Activated naive CD4-positive, alpha-beta T cell treated with anti-CD3 and anti-CD28 coated beads for 36 hours (primary cell): ENCODE data around the gene RASSF8. TPM values are rescaled to one million over a fixed set of nuclear protein-coding genes. Genes with fewer than 3 reads are reported as not detected.

Source experiments
- CTCF ChIA-PET: fragments of 350-600 bp; sonication (Branson Sonifier 250); formaldehyde crosslinking; loops from one replicate; lab custom pipeline; 2021; ENCODE audit warnings: antibody characterized with exemption; lab: Charles Lee
- DNase-seq: peaks from one replicate; pipeline ENCODE4 v3.0.0-alpha.2; 2020
- H3K27ac Mint-ChIP-seq: one replicate; pipeline ENCODE4 v1.8.0; 2021; ENCODE audit warnings: mild to moderate bottlenecking, mixed read lengths
- H3K27me3 Mint-ChIP-seq: one replicate; pipeline ENCODE4 v1.8.0; 2021; ENCODE audit warnings: low read depth, mixed read lengths
- H3K36me3 Mint-ChIP-seq: one replicate; pipeline ENCODE4 v1.8.0; 2021; ENCODE audit warnings: low read depth, mixed read lengths
- H3K4me1 Mint-ChIP-seq: one replicate; pipeline ENCODE4 v1.8.0; 2021; ENCODE audit warnings: low read depth, mixed read lengths
- H3K4me3 Mint-ChIP-seq: one replicate; pipeline ENCODE4 v1.8.0; 2021; ENCODE audit warnings: mild to moderate bottlenecking, moderate library complexity, mixed read lengths
- H3K9me3 Mint-ChIP-seq: one replicate; pipeline ENCODE4 v1.8.0; 2021; ENCODE audit warnings: mixed read lengths
- intact Hi-C: fragments of 100-400 bp; cut with micrococcal nuclease; formaldehyde crosslinking; loops from one replicate; pipeline ENCODE4 v1.15.1; 2023
- total RNA-seq, 2 experiments: library from RNA; stranded (reverse); gene quantifications; one replicate each; pipeline ENCODE4 v1.2.3, GENCODE V29; 2021

The RASSF8 gene
- total RNA-seq, 2 experiments from 2014 or later = 0.32 to 0.81 TPM

DNA sequence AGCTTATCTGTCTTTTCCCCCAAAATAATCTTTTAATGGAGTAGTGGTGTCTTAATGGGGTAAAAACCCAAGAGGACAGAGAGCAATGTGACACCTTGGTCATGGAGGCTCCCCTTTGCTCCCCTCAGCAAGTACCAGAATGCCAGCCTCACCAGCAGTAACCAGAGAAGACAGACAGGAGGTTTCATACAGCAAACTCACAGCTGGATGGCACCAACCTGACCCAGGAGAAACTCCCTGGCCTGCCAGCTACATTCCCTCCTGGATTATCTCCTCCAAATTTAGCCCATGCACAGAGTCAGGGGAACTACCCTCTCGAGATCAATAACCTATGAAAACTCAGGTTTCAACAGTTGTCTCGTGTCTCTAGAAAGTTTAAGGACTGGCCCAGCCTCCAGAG is 150.4 kb downstream of the RASSF8 start:
- DNase-seq = no peak
- Mint-ChIP-seq H3K4me1 (peaks cover 4% of the 10 kb centered on the region), H3K4me3 (no peak overlapping the region), H3K27ac (no peak overlapping the region), H3K9me3 (no peaks in the 10 kb centered on the region), H3K36me3 (no peaks in the 10 kb centered on the region), H3K27me3 (peaks cover 14% of the 10 kb centered on the region)
- CTCF ChIA-PET = interaction anchor here (0.8 kb wide), 1 partner anchor 11 kb away, joined by 3 read pairs; no protein-coding TSS in a partner anchor
- intact Hi-C loops = no loop called here

DNA sequence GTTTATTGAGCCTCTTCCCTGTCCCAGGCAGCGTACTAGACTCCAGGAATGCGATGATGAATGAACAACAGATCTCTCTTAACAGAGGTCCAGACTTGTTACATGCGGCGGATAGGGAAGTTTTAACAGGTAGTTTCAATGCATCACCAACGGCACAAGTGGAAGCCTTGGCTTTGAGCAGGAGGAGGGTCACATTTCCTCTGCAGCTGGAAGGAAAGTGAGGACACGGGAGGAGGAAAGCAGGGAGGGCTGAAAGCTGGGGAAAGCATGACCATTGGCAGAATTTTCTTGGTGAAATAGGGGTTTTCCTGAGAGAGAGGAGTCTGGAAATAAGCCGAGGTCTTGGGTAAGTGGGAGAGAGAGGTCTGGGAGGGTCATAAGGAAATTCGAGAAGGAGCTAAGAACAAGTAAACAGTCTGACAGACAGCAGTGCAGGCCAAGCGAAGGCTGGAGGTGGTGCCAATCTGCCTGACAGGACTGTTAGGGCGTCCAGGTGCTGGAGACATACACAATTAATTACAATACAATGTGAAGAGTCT is 150.9 kb downstream of the RASSF8 start:
- H3K9me3 Mint-ChIP-seq = no peaks in the 10 kb centered on the region
- H3K27me3 Mint-ChIP-seq = peaks cover 14% of the 10 kb centered on the region
- intact Hi-C loops = no loop called here
- CTCF ChIA-PET = no interaction called here
- H3K36me3 Mint-ChIP-seq = no peaks in the 10 kb centered on the region
- H3K4me1 Mint-ChIP-seq = peaks cover 4% of the 10 kb centered on the region
- no peak overlapping the region for H3K27ac Mint-ChIP-seq
- H3K4me3 Mint-ChIP-seq = no peak overlapping the region
- no peak for DNase-seq

DNA sequence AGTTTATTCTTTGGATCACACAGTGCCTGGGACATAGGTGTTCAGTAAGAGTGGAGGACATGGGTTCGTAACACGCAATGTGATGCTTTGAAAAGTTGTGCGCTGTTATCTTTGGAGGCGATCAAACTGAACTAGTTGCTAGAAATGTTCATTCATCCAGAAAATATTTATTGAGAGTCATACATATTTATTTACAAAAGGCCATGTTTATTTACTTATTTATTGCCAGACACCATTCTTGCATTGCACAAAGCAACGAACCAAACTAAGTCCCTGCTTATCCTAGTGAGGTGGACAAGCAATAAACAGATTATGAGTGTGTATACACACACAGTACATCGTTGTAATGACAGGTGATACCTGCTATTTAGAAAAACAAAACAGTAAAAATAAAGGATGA is 153.8 kb downstream of the RASSF8 start:
- CTCF ChIA-PET = interaction anchor here (1.1 kb wide), 1 partner anchor 15 kb away, joined by 3 read pairs; no protein-coding TSS in a partner anchor

DNA sequence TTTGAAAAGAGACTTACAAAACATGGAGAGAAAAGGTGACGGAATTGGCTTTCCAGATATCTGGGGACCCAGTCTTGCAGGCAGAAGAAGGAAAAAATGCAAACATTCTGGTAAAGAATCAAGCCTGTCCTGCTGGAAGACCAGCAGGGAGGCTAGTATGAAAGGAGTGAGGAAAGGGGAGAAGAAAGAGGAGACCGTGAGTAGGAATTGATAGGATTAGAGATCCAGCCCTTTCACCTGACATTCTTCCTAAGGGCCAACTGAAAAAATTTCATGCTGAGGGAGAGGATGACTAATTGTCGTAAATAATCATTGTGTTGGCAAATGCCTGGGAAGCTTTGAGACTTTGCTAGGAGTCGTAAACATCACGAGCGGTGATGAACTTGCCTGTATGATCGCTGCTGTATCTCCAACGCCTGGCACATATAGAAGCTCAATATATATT is 154.2 kb downstream of the RASSF8 start:
- Mint-ChIP-seq H3K4me1 (peaks cover 6% of the 10 kb centered on the region), H3K27ac (no peak overlapping the region), H3K9me3 (no peaks in the 10 kb centered on the region), H3K36me3 (no peaks in the 10 kb centered on the region), H3K27me3 (peaks cover 29% of the 10 kb centered on the region), H3K4me3 (no peak overlapping the region)
- CTCF ChIA-PET = interaction anchor here (0.6 kb wide), 1 partner anchor 323 kb away, joined by 3 read pairs; no protein-coding TSS in a partner anchor
- no peak for DNase-seq
- intact Hi-C loops = no loop called here

More for the DNA sequence above, 153.8 kb downstream of the RASSF8 start:
- Mint-ChIP-seq H3K9me3 (no peaks in the 10 kb centered on the region), H3K4me1 (peaks cover 6% of the 10 kb centered on the region), H3K27ac (no peak overlapping the region), H3K27me3 (peaks cover 25% of the 10 kb centered on the region), H3K4me3 (no peak overlapping the region), H3K36me3 (no peaks in the 10 kb centered on the region)
- DNase-seq = no peak
- intact Hi-C loops = no loop called here

DNA sequence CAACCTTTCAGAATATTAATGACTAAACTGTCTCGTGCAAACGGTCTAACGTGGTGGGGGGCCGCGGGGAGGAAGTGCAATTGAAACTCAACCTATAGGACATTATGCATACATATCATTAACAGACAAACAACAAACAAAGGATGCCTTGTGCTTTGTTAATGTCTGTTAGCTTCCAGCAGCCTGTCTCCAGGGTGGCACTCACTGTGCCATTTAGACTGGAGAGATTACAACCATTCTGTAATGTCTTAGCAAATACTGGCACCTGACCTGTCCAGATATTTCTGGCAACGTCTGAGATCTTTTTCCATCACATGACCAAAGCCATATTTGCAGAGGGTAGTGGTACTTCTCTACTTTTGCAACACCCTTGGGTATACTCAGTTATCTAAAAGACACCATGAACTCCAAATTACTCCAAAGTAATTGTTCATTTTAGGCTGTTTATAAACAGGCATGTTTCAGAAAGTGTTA is 154.7 kb downstream of the RASSF8 start:
- Mint-ChIP-seq H3K4me1 (peaks cover 6% of the 10 kb centered on the region), H3K9me3 (no peaks in the 10 kb centered on the region), H3K27me3 (peaks cover 32% of the 10 kb centered on the region), H3K27ac (no peak overlapping the region), H3K36me3 (no peaks in the 10 kb centered on the region), H3K4me3 (peak overlapping the region; percentile 68)
- intact Hi-C loops = no loop called here
- CTCF ChIA-PET = interaction anchor here (0.6 kb wide), 1 partner anchor 323 kb away, joined by 3 read pairs; no protein-coding TSS in a partner anchor
- DNase-seq = no peak

DNA sequence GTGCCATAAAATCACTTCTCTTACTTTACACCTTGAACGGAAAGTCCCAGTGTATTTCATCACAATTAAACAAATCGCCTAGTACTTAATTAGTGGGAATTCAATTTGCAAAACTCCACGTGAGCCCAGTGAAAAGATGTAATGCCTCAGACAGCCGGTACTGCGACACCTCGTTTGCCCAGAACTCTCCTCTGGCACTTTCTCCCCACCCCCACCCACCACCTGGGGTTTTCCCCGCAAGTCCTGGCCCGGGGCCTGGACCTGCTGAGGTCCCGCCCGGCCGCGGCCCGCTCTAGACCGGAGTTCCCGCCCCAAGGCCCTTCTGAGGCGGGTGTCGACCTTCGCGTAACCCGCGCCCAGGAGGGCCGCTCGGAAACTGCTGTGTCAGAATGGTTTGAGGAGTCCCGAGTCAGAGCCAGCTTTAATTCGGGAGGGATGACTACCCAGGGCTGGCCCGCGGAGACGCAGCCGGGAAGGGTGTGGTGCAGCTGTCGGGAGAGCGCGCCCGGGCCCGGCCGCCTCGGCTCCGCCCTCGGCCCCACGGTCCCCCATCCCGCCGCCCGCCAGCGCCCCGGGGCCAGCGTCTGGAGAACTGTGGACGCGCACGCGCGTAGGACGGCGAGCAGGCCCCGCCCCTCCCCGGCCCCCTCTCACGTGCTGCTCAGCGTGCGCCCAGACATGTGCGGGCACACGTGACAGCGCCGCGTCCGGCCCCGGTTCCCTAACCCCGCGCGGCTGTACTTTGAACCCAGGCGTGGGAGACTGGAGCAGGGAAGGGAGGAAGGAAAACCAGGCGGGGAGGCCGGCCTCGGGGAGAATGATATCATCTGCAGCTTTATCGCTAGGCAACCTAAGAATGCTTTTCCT is 155.6 kb downstream of the RASSF8 start:
- peak; percentile 82 for DNase-seq
- Mint-ChIP-seq H3K27ac (peak overlapping the region; percentile 22), H3K27me3 (peaks cover 35% of the 10 kb centered on the region), H3K4me1 (peaks cover 6% of the 10 kb centered on the region), H3K4me3 (peak overlapping the region; percentile 68), H3K9me3 (no peaks in the 10 kb centered on the region), H3K36me3 (no peaks in the 10 kb centered on the region)
- intact Hi-C loops = loop anchor here (1.0 to 2.0 kb wide), 5 partner anchors 9 to 901 kb away; partner anchors contain the start of genes ITPR2 and TM7SF3
- CTCF ChIA-PET = no interaction called here

DNA sequence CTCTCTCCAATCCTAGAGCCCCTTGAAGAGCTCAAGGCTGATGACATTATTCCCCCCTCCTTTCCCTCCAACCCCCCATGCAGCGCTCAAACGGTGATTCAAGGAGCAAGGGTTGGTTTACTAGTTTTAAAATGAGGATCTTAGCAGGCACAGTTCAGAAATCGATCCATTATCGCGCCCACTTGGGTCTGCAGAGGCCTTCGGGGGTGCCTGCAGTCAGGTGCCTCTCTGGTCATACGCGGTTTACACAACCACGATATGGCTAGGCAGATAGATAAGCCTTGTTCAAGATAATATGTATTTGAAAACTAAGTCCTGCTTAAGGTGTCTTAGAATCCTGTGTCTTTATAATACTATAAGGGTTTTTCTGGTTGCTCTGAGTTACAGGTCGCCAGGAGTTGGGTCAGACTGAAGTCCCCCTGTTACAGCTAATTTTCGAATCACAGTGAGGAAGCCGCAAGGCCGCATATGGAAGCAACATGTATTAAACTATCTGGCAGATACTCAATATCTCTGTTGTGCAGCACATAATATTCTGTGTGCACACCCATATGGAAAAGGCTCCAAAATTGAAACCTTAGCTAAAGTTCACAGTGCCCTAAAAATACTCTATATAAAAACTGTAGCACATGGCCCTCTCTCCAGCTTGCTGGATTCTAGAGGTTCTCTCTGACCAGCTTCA is 156.4 kb downstream of the RASSF8 start:
- DNase-seq = no peak
- H3K36me3 Mint-ChIP-seq = no peaks in the 10 kb centered on the region
- H3K9me3 Mint-ChIP-seq = no peaks in the 10 kb centered on the region
- peak overlapping the region; percentile 57 for H3K4me3 Mint-ChIP-seq
- CTCF ChIA-PET = interaction anchor here (1.2 kb wide), 1 partner anchor 9 kb away, joined by 4 read pairs; no protein-coding TSS in a partner anchor
- peaks cover 42% of the 10 kb centered on the region for H3K27me3 Mint-ChIP-seq
- intact Hi-C loops = loop anchor here (1.0 to 2.0 kb wide), 5 partner anchors 8 to 900 kb away; partner anchors contain the start of genes ITPR2 and TM7SF3
- no peak overlapping the region for H3K27ac Mint-ChIP-seq
- peaks cover 6% of the 10 kb centered on the region for H3K4me1 Mint-ChIP-seq

DNA sequence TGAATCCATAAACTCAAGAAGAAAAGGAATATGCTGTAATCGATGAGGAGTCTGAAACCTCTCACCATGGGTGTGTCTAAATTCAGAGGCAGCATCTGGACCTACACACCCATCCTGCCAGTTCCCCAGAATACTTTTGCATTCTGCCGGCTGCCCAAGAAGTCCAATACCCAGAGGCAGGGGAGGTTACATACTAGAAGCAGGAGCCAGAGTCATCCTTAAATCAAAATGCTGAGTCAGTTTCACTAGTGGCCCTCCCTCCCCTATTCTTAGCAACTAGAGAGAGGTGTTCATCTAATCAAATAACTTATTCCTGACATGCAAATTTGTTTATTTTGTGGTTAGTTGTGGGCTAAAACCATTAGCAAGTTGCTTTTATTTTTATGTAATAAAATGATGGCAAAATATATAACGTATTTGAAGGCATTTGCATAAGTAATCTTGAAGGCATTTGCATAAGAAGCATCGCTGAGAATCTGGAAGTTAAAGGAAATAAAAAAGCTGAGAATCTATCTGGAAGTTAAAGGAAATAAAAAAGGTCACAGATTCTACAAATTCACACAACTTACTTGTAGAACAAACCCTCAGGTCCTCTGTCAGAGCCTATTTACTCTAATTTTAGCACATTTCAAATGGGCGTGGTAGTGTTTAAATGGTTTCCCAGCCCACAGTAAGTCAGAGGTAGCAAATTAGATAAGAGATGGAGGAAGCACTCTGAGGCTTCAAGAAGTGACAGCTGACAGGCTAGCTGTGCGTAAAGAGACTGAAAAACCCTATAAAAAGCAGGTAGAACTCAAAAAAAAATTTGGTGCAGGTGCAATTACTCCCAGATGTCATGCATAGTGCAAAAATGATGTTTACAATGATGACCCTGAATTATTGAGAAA is 158.6 kb downstream of the RASSF8 start:
- peaks cover 56% of the 10 kb centered on the region for H3K27me3 Mint-ChIP-seq
- CTCF ChIA-PET = no interaction called here

DNA sequence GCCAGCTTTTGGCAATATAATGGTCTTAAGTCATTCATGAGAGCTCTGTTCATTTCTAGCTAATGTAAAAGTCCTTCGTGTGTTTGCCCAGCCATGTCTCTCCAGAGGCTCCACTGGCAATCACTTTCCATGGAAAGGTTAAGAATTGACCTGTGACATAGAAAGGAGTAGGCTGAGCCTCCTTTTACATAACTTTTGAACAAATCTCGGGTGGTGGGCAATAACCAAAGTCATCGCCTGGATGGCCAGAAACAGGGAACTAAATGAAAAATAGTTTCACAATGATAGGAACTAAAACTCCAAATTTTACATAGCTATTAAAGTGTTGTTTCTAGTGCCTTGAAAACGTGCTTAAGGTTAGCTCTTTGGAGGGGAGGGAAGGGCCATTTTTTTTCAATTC is 159.8 kb downstream of the RASSF8 start:
- H3K9me3 Mint-ChIP-seq = no peaks in the 10 kb centered on the region
- H3K4me3 Mint-ChIP-seq = no peak overlapping the region
- H3K36me3 Mint-ChIP-seq = no peaks in the 10 kb centered on the region
- CTCF ChIA-PET = interaction anchor here (0.6 to 1.8 kb wide), 2 partner anchors 10 to 706 kb away, joined by 3 to 5 read pairs; no protein-coding TSS in a partner anchor
- intact Hi-C loops = loop anchor here (2.0 kb wide), 1 partner anchor 406 kb away; no protein-coding TSS in a partner anchor
- no peak for DNase-seq
- peaks cover 54% of the 10 kb centered on the region for H3K27me3 Mint-ChIP-seq
- no peak overlapping the region for H3K27ac Mint-ChIP-seq
- peaks cover 13% of the 10 kb centered on the region for H3K4me1 Mint-ChIP-seq

More for the DNA sequence above, 158.6 kb downstream of the RASSF8 start:
- no peak for DNase-seq
- Mint-ChIP-seq H3K9me3 (no peaks in the 10 kb centered on the region), H3K4me1 (peaks cover 8% of the 10 kb centered on the region), H3K36me3 (no peaks in the 10 kb centered on the region), H3K4me3 (no peak overlapping the region), H3K27ac (no peak overlapping the region)
- intact Hi-C loops = no loop called here

DNA sequence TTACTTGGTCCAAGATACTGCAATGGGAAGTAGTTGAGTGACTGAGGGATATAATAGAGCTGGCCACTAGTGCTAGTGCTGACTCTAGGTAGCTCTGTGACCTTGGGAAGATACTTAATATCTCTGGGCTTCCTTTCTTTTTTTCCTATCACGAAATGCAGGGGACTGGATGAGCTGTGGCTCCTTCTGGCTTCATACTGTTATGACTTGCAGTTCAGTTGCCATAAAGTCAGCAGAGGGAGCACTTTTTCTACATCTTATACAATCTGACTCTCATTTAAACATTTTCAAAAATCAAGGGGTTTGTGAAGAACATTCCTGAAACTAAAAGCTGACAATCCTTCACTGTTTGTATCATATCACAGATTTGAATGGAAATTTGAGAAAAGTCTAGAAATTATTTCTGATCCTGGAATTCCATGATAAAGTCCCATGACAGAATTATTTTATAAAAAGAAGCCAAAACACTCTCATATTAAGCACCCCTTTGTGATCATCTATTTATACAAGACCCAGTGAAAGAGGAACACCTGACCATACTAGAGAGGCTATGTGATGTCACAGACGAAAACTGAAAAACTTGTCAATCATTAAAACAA is 161.0 kb downstream of the RASSF8 start:
- no peak overlapping the region for H3K27ac Mint-ChIP-seq
- intact Hi-C loops = loop anchor here (1.0 to 2.0 kb wide), 4 partner anchors 352 to 582 kb away; no protein-coding TSS in a partner anchor
- CTCF ChIA-PET = interaction anchor here (0.5 to 1.8 kb wide), 4 partner anchors 9 to 897 kb away, joined by 3 to 5 read pairs (median 4); no protein-coding TSS in a partner anchor
- peaks cover 60% of the 10 kb centered on the region for H3K27me3 Mint-ChIP-seq
- no peak overlapping the region for H3K4me3 Mint-ChIP-seq
- H3K9me3 Mint-ChIP-seq = no peaks in the 10 kb centered on the region
- H3K36me3 Mint-ChIP-seq = no peaks in the 10 kb centered on the region
- DNase-seq = peak; percentile 21
- H3K4me1 Mint-ChIP-seq = peaks cover 17% of the 10 kb centered on the region
